WTC11 (cell line): ENCODE results near the gene MFNG. TPM values are rescaled to one million over a fixed set of nuclear protein-coding genes. Genes with fewer than 3 reads are reported as not detected.

Experiments used
- ATAC-seq: fragments of 200-7000 bp; cut with Tn5 transposase; 2 replicates; pipeline ENCODE4 v1.10.0; 2021; ENCODE audit warnings: mild to moderate bottlenecking, moderate library complexity
- CTCF ChIA-PET: fragments of 300-600 bp; sonication (Branson Sonifier 250); formaldehyde crosslinking; loops from one replicate; lab custom pipeline; 2021; ENCODE audit warnings: antibody characterized with exemption; lab: Charles Lee
- POLR2A ChIA-PET: fragments of 350-600 bp; sonication (Branson Sonifier 250); formaldehyde crosslinking; loops from one replicate; lab custom pipeline; 2021; ENCODE audit warnings: antibody characterized with exemption; lab: Charles Lee
- DNase-seq: peaks from one replicate; pipeline ENCODE4 v3.0.0; 2021; ENCODE audit warnings: low spot score
- H3K27ac Mint-ChIP-seq: 2 replicates; pipeline ENCODE4 v1.8.0; 2021; ENCODE audit warnings: mixed read lengths
- H3K27me3 Mint-ChIP-seq: 2 replicates; pipeline ENCODE4 v1.8.0; 2021; ENCODE audit warnings: low read depth, mild to moderate bottlenecking, moderate library complexity, mixed read lengths
- H3K36me3 Mint-ChIP-seq: 2 replicates; pipeline ENCODE4 v1.8.0; 2021; ENCODE audit warnings: mixed read lengths
- H3K4me1 Mint-ChIP-seq: 2 replicates; pipeline ENCODE4 v1.8.0; 2022; ENCODE audit warnings: mixed read lengths
- H3K4me3 Mint-ChIP-seq: 2 replicates; pipeline ENCODE4 v1.8.0; 2021; ENCODE audit warnings: mild to moderate bottlenecking, moderate library complexity, mixed read lengths
- H3K9me3 Mint-ChIP-seq: 2 replicates; pipeline ENCODE4 v1.8.0; 2021; ENCODE audit warnings: mixed read lengths
- ATF1 ChIP-seq: sonication (generic); formaldehyde crosslinking; IDR thresholded peaks from 2 replicates; pipeline ENCODE4 v1.8.1; 2023; ENCODE audit warnings: mild to moderate bottlenecking, moderate library complexity, missing genetic modification reagents
- ATF6 ChIP-seq: sonication (generic); formaldehyde crosslinking; IDR thresholded peaks from 2 replicates; pipeline ENCODE4 v1.8.1; 2023; ENCODE audit warnings: mild to moderate bottlenecking, missing genetic modification reagents
- CBFB ChIP-seq: sonication (generic); formaldehyde crosslinking; IDR thresholded peaks from 2 replicates; pipeline ENCODE4 v1.8.1; 2022; ENCODE audit warnings: mild to moderate bottlenecking, low read depth, missing genetic modification reagents
- CDX4 ChIP-seq: fragments of 250-450 bp; sonication (Bioruptor Pico); IDR thresholded peaks from 2 replicates; pipeline ENCODE4 v1.9.0; 2021; ENCODE audit warnings: moderate library complexity, mild to moderate bottlenecking, inconsistent platforms, borderline replicate concordance
- CREM ChIP-seq: sonication (generic); formaldehyde crosslinking; IDR thresholded peaks from 2 replicates; pipeline ENCODE4 v1.8.1; 2022; ENCODE audit warnings: mild to moderate bottlenecking, missing genetic modification reagents, moderate library complexity
- E2F5 ChIP-seq: sonication (generic); formaldehyde crosslinking; IDR thresholded peaks from 2 replicates; pipeline ENCODE4 v1.8.1; 2022; ENCODE audit warnings: mild to moderate bottlenecking, moderate library complexity, missing genetic modification reagents
- ELF4 ChIP-seq: sonication (generic); formaldehyde crosslinking; IDR thresholded peaks from 2 replicates; pipeline ENCODE4 v1.8.1; 2022; ENCODE audit warnings: low read depth, mild to moderate bottlenecking, moderate library complexity, missing genetic modification reagents
- ERG ChIP-seq: fragments of 250-450 bp; sonication (Bioruptor Pico); IDR thresholded peaks from 2 replicates; pipeline ENCODE4 v1.8.0; 2021; ENCODE audit warnings: mild to moderate bottlenecking
- ETV6 ChIP-seq: sonication (generic); formaldehyde crosslinking; IDR thresholded peaks from 2 replicates; pipeline ENCODE4 v1.8.1; 2022; ENCODE audit warnings: mild to moderate bottlenecking, missing genetic modification reagents
- GABPB1 ChIP-seq: sonication (generic); formaldehyde crosslinking; IDR thresholded peaks from 2 replicates; pipeline ENCODE4 v1.8.1; 2023; ENCODE audit warnings: mild to moderate bottlenecking, missing genetic modification reagents
- MYBL2 ChIP-seq: sonication (generic); formaldehyde crosslinking; IDR thresholded peaks from 2 replicates; pipeline ENCODE4 v1.8.1; 2023; ENCODE audit warnings: mild to moderate bottlenecking, moderate library complexity, missing genetic modification reagents
- SMAD3 ChIP-seq: sonication (generic); formaldehyde crosslinking; IDR thresholded peaks from 2 replicates; pipeline ENCODE4 v1.8.0; 2022; ENCODE audit warnings: missing genetic modification reagents, mild to moderate bottlenecking, borderline replicate concordance
- TCF7 ChIP-seq: sonication (generic); formaldehyde crosslinking; IDR thresholded peaks from 2 replicates; pipeline ENCODE4 v1.8.0; 2022; ENCODE audit warnings: mild to moderate bottlenecking, low read depth, missing genetic modification reagents, moderate library complexity
- USF1 ChIP-seq: sonication (generic); formaldehyde crosslinking; IDR thresholded peaks from 2 replicates; pipeline ENCODE4 v1.8.0; 2022; ENCODE audit warnings: mild to moderate bottlenecking, missing genetic modification reagents
- ZNF121 ChIP-seq: sonication (generic); formaldehyde crosslinking; IDR thresholded peaks from 2 replicates; pipeline ENCODE4 v1.8.0; 2023; ENCODE audit warnings: missing genetic modification reagents
- ZNF138 ChIP-seq: sonication (generic); formaldehyde crosslinking; conservative IDR thresholded peaks from 2 replicates; pipeline ENCODE4 v1.8.1; 2022; ENCODE audit warnings: mild to moderate bottlenecking, moderate library complexity, missing genetic modification reagents
- ZNF532 ChIP-seq: fragments of 250-450 bp; sonication (Bioruptor Pico); IDR thresholded peaks from 2 replicates; pipeline ENCODE4 v1.9.0; 2021; ENCODE audit warnings: mild to moderate bottlenecking, borderline replicate concordance
- total RNA-seq: library from RNA; stranded (reverse); gene quantifications from 3 replicates; pipeline ENCODE4 v1.2.3, GENCODE V29; 2021

Gene MFNG
- total RNA-seq, 1 experiment from 2014 or later = 3.2 TPM

- H3K9me3 Mint-ChIP-seq = no peaks in the 10 kb centered on the region
- CTCF ChIA-PET = interaction anchor here (0.6 to 10.8 kb wide), 9 partner anchors 6 to 233 kb away, joined by 3 to 175 read pairs (median 4); no protein-coding TSS in a partner anchor
- POLR2A ChIA-PET = interaction anchor here (0.6 kb wide), 1 partner anchor 788 kb away, joined by 4 read pairs; the partner anchor contains the start of gene CACNG2
- H3K4me1 Mint-ChIP-seq = peaks cover 40% of the 10 kb centered on the region
- DNase-seq = no peak
- no peaks in the 10 kb centered on the region for H3K36me3 Mint-ChIP-seq
- no peaks in the 10 kb centered on the region for H3K27me3 Mint-ChIP-seq
- ATAC-seq = no peak
- H3K27ac Mint-ChIP-seq = no peak overlapping the region
- no peak for TF ChIP-seq ZNF532
- no peak for TF ChIP-seq USF1 (CRISPR knock-in tag)
- TF ChIP-seq CDX4 (CRISPR knock-in tag) = no peak
- no peak for TF ChIP-seq ZNF121 (CRISPR knock-in tag)
- no peak for TF ChIP-seq E2F5 (CRISPR knock-in tag)
- H3K4me3 Mint-ChIP-seq = no peak overlapping the region
These were observed 5.6 kb upstream of the MFNG start for GRCh38 chr22:37491559-37492427.

GRCh38 chr22:37491106-37491505 lies 4.9 kb upstream of the MFNG start:
- H3K4me1 Mint-ChIP-seq = peaks cover 45% of the 10 kb centered on the region
- TF ChIP-seq CBFB (CRISPR knock-in tag) = no peak
- TF ChIP-seq TCF7 = no peak
- no peak for TF ChIP-seq ELF4
- TF ChIP-seq ETV6 = no peak
- no peak for TF ChIP-seq ATF6 (CRISPR knock-in tag)
- no peak for TF ChIP-seq ATF1 (CRISPR knock-in tag)
- TF ChIP-seq CREM (CRISPR knock-in tag) = no peak
- TF ChIP-seq GABPB1 (CRISPR knock-in tag) = no peak
- TF ChIP-seq MYBL2 (CRISPR knock-in tag) = no peak
- TF ChIP-seq SMAD3 (CRISPR knock-in tag) = no peak
- no peak for TF ChIP-seq ZNF138 (CRISPR knock-in tag)
- no peak for TF ChIP-seq ERG (CRISPR knock-in tag)
- no peak for ATAC-seq
- no peak overlapping the region for H3K27ac Mint-ChIP-seq
- no peak for DNase-seq
- no peaks in the 10 kb centered on the region for H3K9me3 Mint-ChIP-seq
- no peak overlapping the region for H3K4me3 Mint-ChIP-seq
- no peaks in the 10 kb centered on the region for H3K27me3 Mint-ChIP-seq
- ChIA-PET POLR2A (no interaction called here), CTCF (interaction anchor here (1.7 to 10.8 kb wide), 4 partner anchors 6 to 101 kb away, joined by 6 to 175 read pairs (median 36); no protein-coding TSS in a partner anchor)
- no peaks in the 10 kb centered on the region for H3K36me3 Mint-ChIP-seq
